Kidney (tissue), 14 donors: ENCODE results near the gene SULF2. TPM values are rescaled to one million over a fixed set of nuclear protein-coding genes. Genes with fewer than 3 reads are reported as not detected.
A peak's percentile ranks its signal among the peaks of the same experiment; 100 is the strongest.

Experiments
- DNase-seq, 5 donors: peaks; one replicate each; pipeline ENCODE4 v3.0.0-alpha.2; 2013 to 2020
- FAIRE-seq: peaks from 2 replicates; lab custom pipeline; 2012; peaks lifted over from hg19 to GRCh38; lab: Jason Lieb, UNC
- H3K27ac ChIP-seq, 2 donors: one replicate each; pipeline ENCODE4 v1.7.0; 2013; ENCODE audit warnings: low read depth in 2 of 2, low read length in 2 of 2, inconsistent platforms in 1 of 2
- H3K27me3 ChIP-seq: one replicate; pipeline ENCODE4 v1.7.1; 2013; ENCODE audit warnings: low read length, inconsistent platforms; ENCODE audit not compliant: control insufficient read depth, insufficient read depth
- H3K36me3 ChIP-seq, 3 donors: one replicate each; pipeline versions ENCODE4 v1.7.0 to v1.7.1; 2013; ENCODE audit warnings: low read length in 3 of 3, control low read depth in 1 of 3, inconsistent platforms in 1 of 3; ENCODE audit not compliant: insufficient read depth in 3 of 3, control insufficient read depth in 2 of 3
- H3K4me1 ChIP-seq, 3 donors: one replicate each; pipeline versions ENCODE4 v1.7.0 to v1.7.1; 2013; ENCODE audit warnings: low read length in 3 of 3, inconsistent platforms in 1 of 3, low read depth in 1 of 3; ENCODE audit not compliant: control insufficient read depth in 2 of 3, insufficient read depth in 2 of 3
- H3K4me3 ChIP-seq, 3 donors: one replicate each; pipeline versions ENCODE4 v1.7.0 to v1.8.1; 2013; ENCODE audit warnings: low read length in 3 of 3, control low read depth in 1 of 3, inconsistent platforms in 1 of 3
- H3K9ac ChIP-seq, 3 donors: one replicate each; pipeline versions ENCODE4 v1.7.0 to v1.7.1; 2013; ENCODE audit warnings: low read length in 3 of 3, control low read depth in 1 of 3, inconsistent platforms in 1 of 3
- H3K9me3 ChIP-seq, 3 donors: one replicate each; pipeline versions ENCODE4 v1.7.0 to v1.7.1; 2013; ENCODE audit warnings: low read length in 3 of 3, control low read depth in 1 of 3, inconsistent platforms in 1 of 3; ENCODE audit not compliant: control insufficient read depth in 2 of 3, insufficient read depth in 1 of 3
- CTCF ChIP-seq: IDR thresholded peaks from 3 replicates; pipeline ENCODE4 v1.5.1; 2012; ENCODE audit warnings: mild to moderate bottlenecking, moderate library complexity, borderline replicate concordance; ENCODE audit not compliant: insufficient read depth; ENCODE audit errors: extremely low read depth
- intact Hi-C: fragments of 100-400 bp; cut with DNase I; formaldehyde crosslinking; loops from one replicate; pipeline ENCODE4 v1.11.1; 2022
- polyA plus RNA-seq: library from polyadenylated mRNA; stranded (reverse); fragments of 350-450 nt; fragmentation: Illumina TruSeq; extraction: RNeasy Lipid Tissue Mini Kit (QIAGEN cat#74804); gene quantifications from one replicate; pipeline ENCODE4 v1.2.3, GENCODE V29; 2014; ENCODE audit warnings: low read depth, low replicate concordance; ENCODE audit not compliant: insufficient read depth
- total RNA-seq: library from RNA; stranded (reverse); fragmentation: NEBNext Ultra II Directional; extraction: Animal tissue kit (Norgen Biotek cat#: 25700); gene quantifications from one replicate; pipeline ENCODE4 v1.2.1, GENCODE V29; 2021
- donor health status: control.
- donor health status: control.
- donor health status: control.
- donor health status: control.
- donor health status: control.
- donor health status: DM: yes; HTN: yes; CAD: no.
- donor health status: Normal renal cell carcinoma (clear cell type).

Gene SULF2
- total and polyA plus RNA-seq, 2 donors from 2014 or later = 85.1 to 257 TPM

- Histone ChIP-seq H3K4me1 (no peaks in the 10 kb centered on the region), H3K9ac (no peak overlapping the region), H3K9me3 (no peaks in the 10 kb centered on the region), H3K27me3 (no peaks in the 10 kb centered on the region), H3K27ac (no peak overlapping the region), H3K4me3 (no peak overlapping the region), H3K36me3 (no peaks in the 10 kb centered on the region)
- peak; percentile 98 for FAIRE-seq
- intact Hi-C loops = no loop called here
- TF ChIP-seq CTCF = peak; percentile 74
- DNase-seq = peak in 2 of 5 donors; percentile 70 to 80
Measured at GRCh38 chr20:47620808-47621805, 164.2 kb downstream of the SULF2 start.

GRCh38 chr20:47618479-47618878 lies 166.8 kb downstream of the SULF2 start:
- intact Hi-C loops = no loop called here
- Histone ChIP-seq H3K4me1 (no peaks in the 10 kb centered on the region), H3K9ac (no peak overlapping the region), H3K4me3 (no peak overlapping the region), H3K27me3 (no peaks in the 10 kb centered on the region), H3K36me3 (no peaks in the 10 kb centered on the region), H3K9me3 (no peaks in the 10 kb centered on the region), H3K27ac (no peak overlapping the region)
- DNase-seq = no peak
- no peak for TF ChIP-seq CTCF
- FAIRE-seq = no peak

GRCh38 chr20:47614703-47615309 lies 170.5 kb downstream of the SULF2 start:
- TF ChIP-seq CTCF = no peak
- Histone ChIP-seq H3K4me1 (no peaks in the 10 kb centered on the region), H3K36me3 (no peaks in the 10 kb centered on the region), H3K27ac (no peak overlapping the region), H3K9ac (no peak overlapping the region), H3K27me3 (no peaks in the 10 kb centered on the region), H3K4me3 (no peak overlapping the region), H3K9me3 (no peaks in the 10 kb centered on the region)
- DNase-seq (no peak), FAIRE-seq (no peak)
- intact Hi-C loops = no loop called here
